HCT116 (cell line): ENCODE measurements around the gene LRRC32. TPM values are rescaled to one million over a fixed set of nuclear protein-coding genes. Genes with fewer than 3 reads are reported as not detected.
"Not testable (repeated sequence)": the region's sequence is repeated elsewhere in the genome, so short reads cannot be mapped to it uniquely, and the experiment has no call there.

Source experiments
- ATAC-seq: fragments of 200-7000 bp; cut with Tn5 transposase; 2 replicates; pipeline ENCODE4 v1.9.1; 2020; ENCODE audit warnings: mild to moderate bottlenecking, moderate library complexity
- BruUV-seq: library from RNA; stranded (reverse); fragments of 400-500 nt; replicated peaks from 2 replicates; lab custom pipeline; 2021; lab: Mats Ljungman, UMichigan
- CTCF ChIA-PET: fragments of 300-600 bp; sonication (Branson Sonifier 250); formaldehyde crosslinking; loops from one replicate; lab custom pipeline; 2021; ENCODE audit warnings: antibody characterized with exemption; lab: Charles Lee
- POLR2A ChIA-PET: fragments of 300-600, 350-600 bp; sonication (Branson Sonifier 250); formaldehyde crosslinking; loops from one replicate; lab custom pipeline; 2021; ENCODE audit warnings: antibody characterized with exemption; lab: Charles Lee
- RAD21 ChIA-PET, 2 experiments: fragments of 300-600 bp; sonication (Branson Sonifier 250); formaldehyde crosslinking; loops; one replicate each; lab custom pipeline; 2023; ENCODE audit warnings: low total read pairs in 2 of 2; ENCODE audit not compliant: uncharacterized antibody in 2 of 2, unreplicated experiment in 2 of 2, low non-redundant PET in 1 of 2; lab: Charles Lee
- DNase-seq: peaks from one replicate; pipeline ENCODE4 v3.0.0-alpha.2; 2010; ENCODE audit warnings: low read depth, low spot score
- H2AFZ ChIP-seq: fragments of 200-600 bp; shearing (Covaris generic), sonication (generic); 2 replicates; pipeline ENCODE4 v1.6.1; 2017; ENCODE audit warnings: low read depth, mixed run types, mixed read lengths, antibody characterized with exemption, low read length; ENCODE audit not compliant: poor library complexity, severe bottlenecking
- H3K27ac ChIP-seq: 2 replicates; pipeline ENCODE4 v1.5.1; 2012; ENCODE audit warnings: low read depth, low read length
- H3K27me3 ChIP-seq: fragments of 200-600 bp; sonication (generic); 2 replicates; pipeline ENCODE4 v1.6.1; 2016; ENCODE audit warnings: mixed run types, low read length, mixed read lengths; ENCODE audit not compliant: insufficient read depth
- H3K36me3 ChIP-seq, 2 experiments: fragments of 200-500 bp in 1 of 2; fragments of 200-600 bp in 1 of 2; sonication (Bioruptor generic) in 1 of 2; sonication (generic) in 1 of 2; 2 replicates each; pipeline versions ENCODE4 v1.5.1 to v1.6.1; 2014 to 2016; ENCODE audit warnings: low read length in 2 of 2, inconsistent platforms in 1 of 2, mixed read lengths in 1 of 2, mixed run types in 1 of 2; ENCODE audit not compliant: insufficient read depth in 2 of 2, control insufficient read depth in 1 of 2
- H3K4me1 ChIP-seq, 2 experiments: fragments of 200-600 bp in 1 of 2; sonication (generic) in 1 of 2; 2 replicates each; pipeline versions ENCODE4 v1.5.1 to v1.6.1; 2012 to 2017; ENCODE audit warnings: low read length in 2 of 2, inconsistent platforms in 1 of 2, mild to moderate bottlenecking in 1 of 2, mixed read lengths in 1 of 2, mixed run types in 1 of 2, moderate library complexity in 1 of 2; ENCODE audit not compliant: insufficient read depth in 2 of 2, control insufficient read depth in 1 of 2
- H3K4me2 ChIP-seq: fragments of 200-600 bp; sonication (generic); 2 replicates; pipeline ENCODE4 v1.6.1; 2017; ENCODE audit warnings: mixed run types, low read length, mixed read lengths
- H3K4me3 ChIP-seq, 2 experiments: fragments of 200-600 bp in 1 of 2; sonication (generic) in 1 of 2; replicated peaks in 1 of 2; 2 replicates each; pipeline ENCODE4 v1.5.1; 2011 to 2016; ENCODE audit warnings: low read length in 2 of 2, control low read depth in 1 of 2, low read depth in 1 of 2, mild to moderate bottlenecking in 1 of 2, mixed read lengths in 1 of 2, mixed run types in 1 of 2
- H3K79me2 ChIP-seq: fragments of 200-600 bp; sonication (generic); 2 replicates; pipeline ENCODE4 v1.6.1; 2017; ENCODE audit warnings: mild to moderate bottlenecking, mixed run types, low read length, moderate library complexity, mixed read lengths; ENCODE audit not compliant: insufficient read depth
- H3K9ac ChIP-seq: fragments of 200-600 bp; sonication (generic); 2 replicates; pipeline ENCODE4 v1.6.1; 2016; ENCODE audit warnings: low read length, mixed read lengths
- H3K9me2 ChIP-seq: fragments of 200-600 bp; sonication (generic), shearing (Covaris generic); 2 replicates; pipeline ENCODE4 v1.6.1; 2017; ENCODE audit warnings: mixed run types, mild to moderate bottlenecking, moderate library complexity; ENCODE audit not compliant: insufficient read depth
- H3K9me3 ChIP-seq, 2 experiments: fragments of 200-500 bp in 1 of 2; fragments of 200-600 bp in 1 of 2; sonication (Bioruptor generic) in 1 of 2; sonication (generic) in 1 of 2; 2 replicates each; pipeline ENCODE4 v1.6.1; 2014 to 2017; ENCODE audit warnings: low read length in 2 of 2, mixed read lengths in 2 of 2, inconsistent platforms in 1 of 2, low read depth in 1 of 2, mild to moderate bottlenecking in 1 of 2, mixed run types in 1 of 2, moderate library complexity in 1 of 2; ENCODE audit not compliant: control insufficient read depth in 1 of 2, insufficient read depth in 1 of 2
- H4K20me1 ChIP-seq: fragments of 200-600 bp; sonication (generic), shearing (Covaris generic); 2 replicates; pipeline ENCODE4 v1.6.1; 2017; ENCODE audit warnings: mixed run types, mild to moderate bottlenecking, moderate library complexity; ENCODE audit not compliant: insufficient read depth
- CBX3 ChIP-seq: IDR thresholded peaks from 2 replicates; pipeline ENCODE4 v1.6.1; 2012; ENCODE audit warnings: low read depth
- CEBPB ChIP-seq: IDR thresholded peaks from 2 replicates; pipeline ENCODE4 v1.6.1; 2012; ENCODE audit warnings: low read depth
- EGR1 ChIP-seq: IDR thresholded peaks from 2 replicates; pipeline ENCODE4 v1.6.1; 2012; ENCODE audit warnings: low read depth
- ELF1 ChIP-seq: IDR thresholded peaks from 2 replicates; pipeline ENCODE4 v1.6.1; 2012; ENCODE audit warnings: low read depth, borderline replicate concordance
- EZH2phosphoT487 ChIP-seq: fragments of 200-600 bp; IDR thresholded peaks from 2 replicates; pipeline ENCODE4 v1.6.1; 2018; ENCODE audit warnings: antibody characterized with exemption, borderline replicate concordance
- FOSL1 ChIP-seq: IDR thresholded peaks from 2 replicates; pipeline ENCODE4 v1.6.1; 2012; ENCODE audit warnings: low read depth
- JUND ChIP-seq: IDR thresholded peaks from 2 replicates; pipeline ENCODE4 v1.6.1; 2012
- POLR2A ChIP-seq: IDR thresholded peaks from 2 replicates; pipeline ENCODE4 v1.7.0; 2011; ENCODE audit warnings: borderline replicate concordance; ENCODE audit not compliant: insufficient read depth, insufficient read length; ENCODE audit errors: extremely low read depth
- ZNF274 ChIP-seq: fragments of 200-500 bp; sonication (Bioruptor generic); IDR thresholded peaks from 2 replicates; pipeline ENCODE4 v1.6.1; 2014; ENCODE audit warnings: mild to moderate bottlenecking, low read depth, low read length, inconsistent platforms
- intact Hi-C: fragments of 100-400 bp; cut with micrococcal nuclease; formaldehyde crosslinking; loops from 2 replicates; pipeline ENCODE4 v1.10.0; 2022
- total RNA-seq: library from RNA; stranded (reverse); gene quantifications from one replicate; pipeline ENCODE4 v1.2.1, GENCODE V29; 2021; ENCODE audit not compliant: unreplicated experiment

Gene LRRC32
- total RNA-seq, 1 experiment from 2014 or later: 0.54 TPM

DNA sequence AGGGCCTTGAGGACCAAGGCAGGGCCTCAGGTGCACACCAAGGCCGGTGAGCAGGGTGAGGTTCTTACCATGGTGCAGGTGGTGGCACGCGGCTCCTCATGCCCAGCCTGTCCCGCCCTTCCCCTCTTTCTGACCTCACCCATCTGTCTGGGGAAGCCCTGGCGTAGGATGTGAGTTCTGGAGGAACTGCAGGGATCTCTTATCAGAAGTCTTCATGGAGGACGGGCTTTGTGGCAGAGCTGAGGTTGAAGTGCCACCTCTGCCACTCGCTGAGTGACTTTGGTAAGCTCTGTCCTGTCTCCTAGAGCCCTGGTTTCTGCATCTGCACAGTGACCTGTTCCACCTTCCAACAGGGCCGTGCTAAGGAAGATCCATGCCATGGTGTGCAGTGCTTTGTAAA is 49.1 kb downstream of the LRRC32 start (continued):
- TF ChIP-seq EGR1: no peak
- TF ChIP-seq CBX3: no peak
- no peak for TF ChIP-seq CEBPB
- TF ChIP-seq ELF1: no peak
- no peak for TF ChIP-seq JUND
- no peak for TF ChIP-seq EZH2phosphoT487
- TF ChIP-seq ZNF274: no peak
- TF ChIP-seq, all 23 proteins: peak for 0

DNA sequence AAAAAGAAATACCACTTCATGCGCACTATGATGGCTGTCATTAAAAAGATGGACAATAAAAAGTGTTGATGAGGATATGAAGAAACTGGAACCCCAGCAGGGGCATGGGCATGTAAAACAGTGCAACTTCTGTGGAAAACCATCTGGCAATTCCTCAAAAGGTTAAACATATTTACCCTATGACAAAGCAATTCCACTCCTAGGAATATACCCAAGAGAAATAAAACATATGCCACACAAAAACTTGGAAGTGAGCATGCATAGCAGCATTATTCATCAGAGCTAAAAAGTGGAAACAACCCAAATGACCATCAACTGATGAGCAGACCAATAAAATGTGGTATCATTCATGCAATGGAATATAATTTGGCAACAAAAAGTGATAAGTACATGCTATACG is 50.1 kb downstream of the LRRC32 start:
- DNase-seq: no peak
- Histone ChIP-seq H3K27me3 (no peaks in the 10 kb centered on the region), H3K9ac (no peak overlapping the region), H2AFZ (no peak overlapping the region), H3K36me3 (no peaks in the 10 kb centered on the region), H3K9me3 (peaks cover 0 to 3% of the 10 kb centered on the region in 2 experiments; a peak in 1 of 4 replicates)
- ChIA-PET RAD21 (no interaction called here), POLR2A (no interaction called here)
- no peak for ATAC-seq
- intact Hi-C loops: no loop called here
- no peak for TF ChIP-seq POLR2A
- no peak for TF ChIP-seq ZNF274
- no peak for TF ChIP-seq FOSL1
- no peak for TF ChIP-seq EGR1
- TF ChIP-seq, all 23 proteins: peak for 0
- H3K4me1 ChIP-seq: no peaks in the 10 kb centered on the region
- H3K9me2 ChIP-seq: no peaks in the 10 kb centered on the region
- H3K27ac ChIP-seq: no peak overlapping the region
- no peaks in the 10 kb centered on the region for H3K79me2 ChIP-seq
- no peaks in the 10 kb centered on the region for H4K20me1 ChIP-seq
- H3K4me2 ChIP-seq: no peak overlapping the region
- H3K4me3 ChIP-seq: no peak overlapping the region
- no TSS peak for BruUV-seq
- CTCF ChIA-PET: no interaction called here

DNA sequence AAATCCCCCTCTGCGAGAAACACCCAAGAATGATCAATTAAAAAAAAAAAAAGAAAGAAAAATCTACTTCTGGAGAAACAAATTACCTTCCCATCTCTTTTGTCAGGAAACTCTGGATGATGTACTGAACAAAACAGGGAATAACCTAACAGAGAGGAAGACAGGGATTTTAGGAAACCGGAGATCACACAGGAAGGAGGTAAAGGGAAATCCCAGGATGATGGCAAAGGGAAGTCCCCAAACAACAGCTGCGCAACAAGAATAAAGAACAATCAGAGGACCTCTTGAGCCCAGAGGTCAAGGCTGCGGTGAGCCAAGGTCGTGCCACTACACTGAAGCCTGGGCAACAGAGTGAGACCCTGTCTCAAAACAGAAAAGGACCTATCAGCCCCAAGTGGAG is 50.7 kb downstream of the LRRC32 start:
- H3K79me2 ChIP-seq, H3K9me3 ChIP-seq, H3K4me1 ChIP-seq, BruUV-seq, H3K27me3 ChIP-seq, ATAC-seq, POLR2A ChIA-PET, H3K36me3 ChIP-seq, H3K4me2 ChIP-seq, CTCF ChIA-PET, DNase-seq, H4K20me1 ChIP-seq, RAD21 ChIA-PET, H3K27ac ChIP-seq, H3K9ac ChIP-seq, H2AFZ ChIP-seq, intact Hi-C loops, H3K9me2 ChIP-seq, H3K4me3 ChIP-seq: not testable (repeated sequence)
